Stimulated activated CD8-positive, alpha-beta memory T cell treated with anti-CD3 and anti-CD28 coated beads, Interleukin-4, amount 100 ng/mL, for 1 hour (primary cell): ENCODE measurements around the gene CHD6.

Experiments used
- DNase-seq, 2 donors: peaks; one replicate each; pipeline ENCODE4 v3.0.0-alpha.2; 2020; ENCODE audit warnings: low read depth in 2 of 2, low spot score in 1 of 2

The CHD6 gene

GRCh38 chr20:41405436-41405835, 212.7 kb downstream of the CHD6 start:
- DNase-seq, result no peak

- DNase-seq, result no peak
Measured at GRCh38 chr20:41403604-41404003, 214.6 kb downstream of the CHD6 start.

- DNase-seq, result no peak
Measured at GRCh38 chr20:41398408-41398807, 219.8 kb downstream of the CHD6 start.

- no peak for DNase-seq
Measured at GRCh38 chr20:41395667-41396664, 222.2 kb downstream of the CHD6 start.

DNA sequence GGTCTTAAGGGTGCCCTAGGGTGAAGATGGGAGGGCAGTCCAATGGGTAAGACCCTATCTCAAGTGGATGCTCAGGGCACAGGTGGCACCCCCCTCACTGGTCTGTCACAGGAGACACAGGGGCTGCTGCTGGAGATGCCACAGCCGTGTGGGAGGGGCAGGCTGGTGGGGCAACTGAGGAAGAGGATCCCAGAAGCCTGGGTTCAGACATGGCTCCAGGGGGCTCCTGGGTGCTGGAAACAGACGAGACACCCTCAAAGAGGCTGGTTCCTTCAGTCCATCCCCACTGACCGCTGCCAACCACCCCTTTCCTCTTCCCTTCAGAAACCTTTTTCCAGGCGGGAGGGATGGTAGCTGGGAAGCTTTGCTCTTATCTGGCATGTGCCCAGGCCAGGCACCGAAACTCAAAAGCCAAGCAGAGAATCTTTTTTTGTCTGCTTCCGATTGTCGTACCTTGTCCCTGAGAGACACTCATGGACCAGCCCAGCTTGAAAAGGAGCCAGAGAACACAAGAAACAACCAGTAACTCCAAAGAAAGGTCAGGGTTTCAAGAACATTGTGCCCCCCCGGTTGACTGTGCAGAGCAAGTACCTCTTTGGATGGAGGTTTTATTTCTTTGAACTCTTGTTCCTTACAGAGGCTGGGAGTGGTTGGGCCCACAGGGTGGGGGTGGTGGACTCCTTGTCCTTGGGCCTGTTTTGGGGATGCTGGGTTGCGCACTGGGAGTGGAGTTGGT, 223.1 kb downstream of the CHD6 start:
- DNase-seq, result no peak

DNA sequence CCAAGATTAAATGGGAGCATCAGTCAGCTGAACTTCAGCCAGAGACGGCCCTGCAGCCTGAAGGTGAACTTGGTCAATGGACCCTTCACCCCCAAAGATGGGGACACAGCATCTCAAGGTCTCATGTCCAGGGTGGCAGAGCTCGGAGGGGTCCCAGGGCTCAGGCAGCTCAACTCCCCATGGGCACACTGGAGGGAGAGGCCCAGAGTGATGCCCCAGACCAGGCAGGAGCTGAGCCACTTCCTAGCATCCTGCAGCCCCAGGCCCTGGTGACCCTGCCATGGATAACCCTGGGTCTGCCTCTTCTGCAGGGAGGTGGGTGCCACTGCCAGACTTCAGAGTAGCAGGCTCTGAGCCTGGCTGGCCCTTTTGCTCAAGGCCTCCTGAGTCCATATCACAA, 224.1 kb downstream of the CHD6 start:
- no peak for DNase-seq

DNA sequence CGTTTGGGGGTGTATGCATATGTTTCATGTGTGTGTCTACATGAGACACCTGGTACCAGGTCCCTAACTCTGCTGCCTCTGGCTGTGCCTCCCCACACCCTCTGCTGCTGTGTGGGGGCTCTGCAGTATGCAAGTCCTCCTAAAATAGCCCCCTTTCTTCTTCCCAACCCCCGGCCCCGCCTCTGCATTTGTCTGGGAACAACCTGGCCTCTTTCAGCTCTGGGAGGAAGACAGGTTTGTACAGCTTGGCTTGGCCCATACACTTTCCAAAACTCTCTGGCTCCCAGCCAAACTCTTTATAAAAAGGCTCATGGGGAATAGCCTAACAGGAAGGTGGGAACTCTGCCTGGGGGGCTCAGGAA, 224.5 kb downstream of the CHD6 start:
- no peak for DNase-seq

DNA sequence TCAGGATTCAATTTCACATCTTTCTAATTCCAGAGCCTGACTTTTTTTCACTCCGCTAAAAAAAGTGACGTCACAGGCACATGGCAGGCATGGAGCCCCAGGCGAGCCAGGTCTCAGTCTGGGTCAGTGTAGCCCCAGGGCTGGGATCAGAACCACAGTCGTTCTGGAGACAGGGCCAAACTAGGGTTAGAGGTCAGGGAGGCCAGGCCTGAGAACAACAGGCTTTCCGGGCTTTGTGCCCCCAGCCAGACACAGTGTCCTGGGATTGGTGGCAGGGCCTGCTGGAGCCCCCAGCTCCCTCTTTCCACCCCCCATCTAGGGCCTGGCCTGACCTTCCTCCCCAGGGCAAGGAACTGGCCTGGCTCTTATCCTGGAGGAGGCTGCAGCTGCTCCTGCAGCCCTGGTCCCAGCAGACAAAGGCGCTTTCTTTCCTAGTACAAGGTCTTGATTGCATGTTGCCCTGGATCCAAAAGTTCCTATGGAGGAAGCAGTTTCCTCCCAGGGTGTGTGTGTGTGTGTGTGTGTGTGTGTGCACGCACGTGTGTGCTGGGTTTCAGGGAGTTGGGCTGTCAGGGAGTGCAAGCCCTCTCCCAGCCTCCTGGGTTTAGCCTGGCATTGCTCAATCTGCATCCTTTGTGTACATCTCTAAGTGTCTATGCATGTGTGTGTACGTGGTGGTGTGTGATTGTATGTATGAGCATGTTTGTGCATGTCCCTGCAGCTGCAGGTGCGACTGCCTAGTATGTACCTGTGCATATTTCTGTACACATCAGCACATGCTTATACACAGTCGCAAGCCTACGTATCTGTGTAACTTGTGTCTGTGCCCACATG, 225.1 kb downstream of the CHD6 start:
- DNase-seq, result no peak

GRCh38 chr20:41392295-41392694, 225.9 kb downstream of the CHD6 start:
- no peak for DNase-seq

DNA sequence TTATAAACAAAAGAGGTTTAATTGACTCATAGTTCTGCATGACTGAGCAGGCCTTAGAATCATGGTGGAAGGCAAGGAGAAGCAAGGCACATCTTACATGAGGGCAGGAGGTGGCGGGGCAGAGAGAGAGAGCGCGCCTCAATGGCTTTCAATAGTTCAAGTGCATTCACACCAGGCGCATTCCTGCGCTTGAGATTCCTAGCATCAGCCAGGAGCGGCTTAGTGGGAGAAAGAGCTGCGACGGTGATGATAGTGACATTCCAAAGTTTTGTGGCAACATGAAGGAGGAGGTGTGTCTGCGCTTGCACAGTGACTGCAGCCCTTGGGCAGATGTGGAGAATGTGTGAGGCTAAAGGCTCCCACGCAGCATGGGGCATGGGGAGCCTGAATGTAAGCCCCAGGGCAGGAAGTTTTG, 226.6 kb downstream of the CHD6 start:
- no peak for DNase-seq

DNA sequence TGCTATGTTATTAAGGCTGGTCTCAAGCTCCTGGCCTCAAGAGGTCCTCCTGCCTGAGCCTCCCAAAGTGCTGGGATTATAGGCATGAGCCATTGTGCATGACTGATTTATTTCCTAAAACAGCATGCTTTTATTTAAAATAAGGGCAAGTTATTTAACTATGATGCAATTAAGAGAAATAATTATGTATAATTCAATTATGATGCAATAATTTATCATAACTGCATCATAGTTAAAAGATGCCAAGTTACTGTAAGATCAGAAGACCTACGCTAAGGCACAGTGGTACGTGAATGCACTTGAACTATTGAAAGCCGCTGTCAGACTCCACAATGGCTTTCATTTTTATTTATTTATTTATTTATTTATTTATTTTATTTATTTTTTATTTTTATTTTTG, 227.3 kb downstream of the CHD6 start:
- no peak for DNase-seq

DNA sequence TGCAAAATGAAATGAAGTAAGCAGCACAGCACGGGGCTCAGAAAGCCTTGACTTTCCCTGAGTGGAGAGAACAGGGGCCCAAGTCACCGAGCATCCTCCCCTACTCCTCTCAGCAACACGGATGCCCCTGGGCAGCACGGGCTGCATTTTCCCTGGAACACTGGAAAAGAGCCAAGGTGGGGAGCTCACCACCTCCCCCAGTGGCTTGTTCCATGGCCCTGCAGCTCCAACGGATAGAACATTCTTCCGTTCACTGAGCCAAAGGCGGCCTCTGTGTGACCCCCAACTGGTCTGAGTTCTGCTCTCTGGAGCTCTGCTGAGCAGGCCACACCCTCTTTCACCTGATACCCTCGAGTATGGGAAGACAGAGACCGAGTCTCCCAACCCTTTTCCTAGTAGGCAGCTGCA, 230.7 kb downstream of the CHD6 start:
- DNase-seq, result no peak

- DNase-seq, result no peak
Measured at GRCh38 chr20:41386502-41387427, 231.4 kb downstream of the CHD6 start.

GRCh38 chr20:41382791-41383305, 235.3 kb downstream of the CHD6 start:
- DNase-seq, result no peak

- DNase-seq, result no peak
Measured at GRCh38 chr20:41380551-41381193, 237.5 kb downstream of the CHD6 start.

DNA sequence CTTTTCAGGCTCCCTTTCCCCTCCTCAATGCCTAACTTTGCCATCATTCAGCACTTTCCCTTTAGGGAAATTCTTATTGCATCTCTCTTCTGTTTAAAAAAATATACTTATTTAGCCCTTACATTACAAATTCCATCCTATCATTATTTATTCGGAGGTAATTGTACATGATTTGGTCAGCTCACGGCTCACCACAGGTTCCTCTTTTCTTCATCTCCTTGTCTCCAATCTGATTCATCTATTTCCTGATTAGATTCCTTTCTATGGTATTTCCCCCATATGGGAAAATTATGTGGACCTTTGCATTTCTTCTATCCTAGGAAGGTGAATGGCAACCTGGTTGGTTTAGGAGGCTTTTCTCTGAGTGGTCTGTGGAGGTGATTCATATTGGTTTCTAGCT, 238.6 kb downstream of the CHD6 start:
- DNase-seq, result no peak

GRCh38 chr20:41377275-41377674, 240.9 kb downstream of the CHD6 start:
- no peak for DNase-seq

- DNase-seq, result no peak
Measured at GRCh38 chr20:41376349-41376748, 241.8 kb downstream of the CHD6 start.

- no peak for DNase-seq
Measured at GRCh38 chr20:41375846-41376245, 242.3 kb downstream of the CHD6 start.
